H9 (cell line): Measurements from ENCODE around the gene TRAPPC8. TPM values are rescaled to one million over a fixed set of nuclear protein-coding genes. Genes with fewer than 3 reads are reported as not detected.

ENCODE experiments used
- DNase-seq: peaks from one replicate; pipeline ENCODE4 v3.0.0-alpha.2; 2017
- H2AFZ ChIP-seq: one replicate; pipeline ENCODE4 v1.6.1; 2013; ENCODE audit warnings: mild to moderate bottlenecking, low read length, control low read depth, moderate library complexity
- H2AK5ac ChIP-seq: 2 replicates; pipeline ENCODE4 v1.6.1; 2013; ENCODE audit warnings: low read length, control low read depth, mixed read lengths; ENCODE audit not compliant: insufficient read length
- H2BK120ac ChIP-seq: one replicate; pipeline ENCODE4 v1.6.1; 2013; ENCODE audit warnings: low read depth, mild to moderate bottlenecking, low read length, control low read depth, inconsistent platforms; ENCODE audit not compliant: poor library complexity, severe bottlenecking
- H2BK12ac ChIP-seq: 2 replicates; pipeline ENCODE4 v1.6.1; 2013; ENCODE audit warnings: low read length, control low read depth, mixed read lengths, low read depth; ENCODE audit not compliant: insufficient read length
- H2BK15ac ChIP-seq: 2 replicates; pipeline ENCODE4 v1.6.1; 2013; ENCODE audit warnings: low read depth, low read length, control low read depth
- H2BK20ac ChIP-seq: one replicate; pipeline ENCODE4 v1.6.1; 2013; ENCODE audit warnings: low read depth, mild to moderate bottlenecking, low read length, control low read depth, inconsistent platforms; ENCODE audit not compliant: poor library complexity, severe bottlenecking
- H2BK5ac ChIP-seq: 2 replicates; pipeline ENCODE4 v1.6.1; 2013; ENCODE audit warnings: low read length, control low read depth, mixed read lengths; ENCODE audit not compliant: insufficient read length
- H3K14ac ChIP-seq: 2 replicates; pipeline ENCODE4 v1.6.1; 2013; ENCODE audit warnings: low read length, control low read depth; ENCODE audit not compliant: insufficient read depth
- H3K18ac ChIP-seq: 2 replicates; pipeline ENCODE4 v1.6.1; 2013; ENCODE audit warnings: low read depth, mild to moderate bottlenecking, mixed read lengths, low read length, control low read depth; ENCODE audit not compliant: insufficient read length
- H3K23ac ChIP-seq: 2 replicates; pipeline ENCODE4 v1.6.1; 2013; ENCODE audit warnings: low read length, control low read depth, mixed read lengths, low read depth; ENCODE audit not compliant: insufficient read length
- H3K23me2 ChIP-seq: 2 replicates; pipeline ENCODE4 v1.6.1; 2013; ENCODE audit warnings: low read depth, mild to moderate bottlenecking, mixed read lengths, low read length, control low read depth; ENCODE audit not compliant: insufficient read length, poor library complexity, severe bottlenecking
- H3K27ac ChIP-seq: 2 replicates; pipeline ENCODE4 v1.5.1; 2013; ENCODE audit warnings: low read length, control low read depth, mixed read lengths, low read depth; ENCODE audit not compliant: insufficient read length
- H3K27me3 ChIP-seq: 2 replicates; pipeline ENCODE4 v1.6.1; 2013; ENCODE audit warnings: low read length, control low read depth, inconsistent platforms; ENCODE audit not compliant: insufficient read depth
- H3K4ac ChIP-seq: 2 replicates; pipeline ENCODE4 v1.6.1; 2013; ENCODE audit warnings: low read depth, mild to moderate bottlenecking, control low read depth, inconsistent platforms, low read length, moderate library complexity
- H3K4me1 ChIP-seq: 2 replicates; pipeline ENCODE4 v1.6.1; 2013; ENCODE audit warnings: low read length, control low read depth, inconsistent platforms; ENCODE audit not compliant: insufficient read depth
- H3K4me2 ChIP-seq: 2 replicates; pipeline ENCODE4 v1.6.1; 2013; ENCODE audit warnings: low read length, control low read depth, mixed read lengths; ENCODE audit not compliant: insufficient read length, insufficient read depth
- H3K56ac ChIP-seq: 2 replicates; pipeline ENCODE4 v1.6.1; 2013; ENCODE audit warnings: low read depth, mild to moderate bottlenecking, mixed read lengths, low read length, control low read depth; ENCODE audit not compliant: insufficient read length
- H3K79me1 ChIP-seq: 2 replicates; pipeline ENCODE4 v1.6.1; 2013; ENCODE audit warnings: low read depth, mild to moderate bottlenecking, moderate library complexity, low read length, control low read depth, inconsistent platforms; ENCODE audit not compliant: insufficient read depth, poor library complexity, severe bottlenecking
- H3K79me2 ChIP-seq: 2 replicates; pipeline ENCODE4 v1.6.1; 2013; ENCODE audit warnings: low read length, control low read depth, inconsistent platforms; ENCODE audit not compliant: insufficient read depth
- H3K9ac ChIP-seq: 2 replicates; pipeline ENCODE4 v1.6.1; 2013; ENCODE audit warnings: low read length, control low read depth, mixed read lengths; ENCODE audit not compliant: insufficient read length; ENCODE audit errors: extremely low read depth
- H3K9me3 ChIP-seq: one replicate; pipeline ENCODE4 v1.6.1; 2013; ENCODE audit warnings: low read depth, low read length, inconsistent platforms; ENCODE audit not compliant: control insufficient read depth
- H3T11ph ChIP-seq: one replicate; pipeline ENCODE4 v1.6.1; 2013; ENCODE audit warnings: mild to moderate bottlenecking, low read length, control low read depth, inconsistent platforms
- H4K20me1 ChIP-seq: one replicate; pipeline ENCODE4 v1.6.1; 2013; ENCODE audit not compliant: control insufficient read depth, insufficient read length, insufficient read depth
- H4K5ac ChIP-seq: 2 replicates; pipeline ENCODE4 v1.6.1; 2013; ENCODE audit warnings: low read depth, mild to moderate bottlenecking, mixed read lengths, low read length, control low read depth; ENCODE audit not compliant: insufficient read length
- H4K8ac ChIP-seq: replicated peaks from 2 replicates; pipeline ENCODE4 v1.6.1; 2013; ENCODE audit warnings: low read length, control low read depth, mixed read lengths, low read depth; ENCODE audit not compliant: insufficient read length
- H4K91ac ChIP-seq: 2 replicates; pipeline ENCODE4 v1.6.1; 2013; ENCODE audit warnings: low read depth, mild to moderate bottlenecking, moderate library complexity, mixed read lengths, low read length, control low read depth; ENCODE audit not compliant: insufficient read length
- H3K27ac Mint-ChIP-seq, 3 experiments: 2 replicates in 2 of 3; 3 replicates in 1 of 3; pipeline ENCODE4 v1.8.0; 2020 to 2021; ENCODE audit warnings: mixed read lengths in 3 of 3, mild to moderate bottlenecking in 1 of 3, moderate library complexity in 1 of 3
- H3K27me3 Mint-ChIP-seq: 2 replicates; pipeline ENCODE4 v1.8.0; 2021; ENCODE audit warnings: low read depth, mild to moderate bottlenecking, moderate library complexity, mixed read lengths
- H3K36me3 Mint-ChIP-seq, 3 experiments: 2 replicates in 2 of 3; 3 replicates in 1 of 3; pipeline ENCODE4 v1.8.0; 2020 to 2021; ENCODE audit warnings: low read depth in 3 of 3, mixed read lengths in 3 of 3; ENCODE audit not compliant: insufficient read depth in 1 of 3
- H3K4me1 Mint-ChIP-seq, 2 experiments: 2 replicates each; pipeline ENCODE4 v1.8.0; 2020; ENCODE audit warnings: mixed read lengths in 2 of 2
- H3K4me3 Mint-ChIP-seq, 2 experiments: 2 replicates in 1 of 2; 3 replicates in 1 of 2; pipeline ENCODE4 v1.8.0; 2020 to 2021; ENCODE audit warnings: mild to moderate bottlenecking in 2 of 2, mixed read lengths in 2 of 2, moderate library complexity in 1 of 2
- H3K9me3 Mint-ChIP-seq, 2 experiments: 2 replicates in 1 of 2; 3 replicates in 1 of 2; pipeline ENCODE4 v1.8.0; 2020; ENCODE audit warnings: mild to moderate bottlenecking in 2 of 2, mixed read lengths in 2 of 2, moderate library complexity in 1 of 2
- CTCF ChIP-seq: fragments of 200-600 bp; sonication (generic); conservative IDR thresholded peaks from 3 replicates; pipeline ENCODE4 v1.8.0; 2021; ENCODE audit warnings: antibody characterized with exemption, mild to moderate bottlenecking
- WGBS: extraction: QIAGEN DNeasy Blood & Tissue Kit; methylation state at CpG from one replicate; pipeline ENCODE4 v1.1.7; 2013; ENCODE audit warnings: missing lambda C conversion rate, low lambda C conversion rate, mixed read lengths; ENCODE audit not compliant: insufficient read length; ENCODE audit errors: extremely low coverage; 5-methylcytosine and 5-hydroxymethylcytosine counted together
- total RNA-seq: library from RNA; stranded (reverse); gene quantifications from 2 replicates; pipeline ENCODE4 v1.2.1, GENCODE V29; 2021

The TRAPPC8 gene
- total RNA-seq, 1 experiment from 2014 or later: 40.4 TPM

GRCh38 chr18:31892936-31893335 lies 50.0 kb downstream of the TRAPPC8 start:
- Mint-ChIP-seq H3K9me3 (no peaks in the 10 kb centered on the region), H3K27me3 (no peaks in the 10 kb centered on the region), H3K4me1 (no peaks in the 10 kb centered on the region), H3K36me3 (peaks cover 13 to 44% (median 35%) of the 10 kb centered on the region in 3 experiments; a peak in 6 of 7 replicates), H3K4me3 (no peak overlapping the region), H3K27ac (no peak overlapping the region)
- Histone ChIP-seq H2BK15ac (no peak overlapping the region), H4K20me1 (no peaks in the 10 kb centered on the region), H3K27me3 (no peaks in the 10 kb centered on the region), H3K14ac (no peak overlapping the region), H2AK5ac (no peak overlapping the region), H4K5ac (no peak overlapping the region), H2AFZ (no peak overlapping the region), H3K79me1 (no peaks in the 10 kb centered on the region), H3K56ac (no peak overlapping the region), H3K4me2 (no peak overlapping the region), H4K91ac (no peak overlapping the region), H2BK20ac (no peak overlapping the region), H3K23me2 (no peaks in the 10 kb centered on the region), H3T11ph (no peak overlapping the region), H3K27ac (no peak overlapping the region), H3K79me2 (no peaks in the 10 kb centered on the region), H3K9me3 (no peaks in the 10 kb centered on the region), H3K23ac (no peak overlapping the region), H3K18ac (no peak overlapping the region), H3K9ac (no peak overlapping the region), H3K4me1 (no peaks in the 10 kb centered on the region), H2BK120ac (no peak overlapping the region), H2BK12ac (no peak overlapping the region), H2BK5ac (no peak overlapping the region), H4K8ac (no peak overlapping the region), H3K4ac (no peak overlapping the region)
- TF ChIP-seq CTCF: no peak
- DNase-seq: no peak
- WGBS: no CpG with 5 or more reads among the region's 4 CpGs
